Measurements from ENCODE around the gene NCKAP5L. TPM values are rescaled to one million over a fixed set of nuclear protein-coding genes. Genes with fewer than 3 reads are reported as not detected.

Gene NCKAP5L
- total and polyA plus RNA-seq, 2 of the 8 experiments (the other 6 are each of a cell fraction or from before 2014, with no cell fraction given), result 9.4 to 27.9 TPM

DNA sequence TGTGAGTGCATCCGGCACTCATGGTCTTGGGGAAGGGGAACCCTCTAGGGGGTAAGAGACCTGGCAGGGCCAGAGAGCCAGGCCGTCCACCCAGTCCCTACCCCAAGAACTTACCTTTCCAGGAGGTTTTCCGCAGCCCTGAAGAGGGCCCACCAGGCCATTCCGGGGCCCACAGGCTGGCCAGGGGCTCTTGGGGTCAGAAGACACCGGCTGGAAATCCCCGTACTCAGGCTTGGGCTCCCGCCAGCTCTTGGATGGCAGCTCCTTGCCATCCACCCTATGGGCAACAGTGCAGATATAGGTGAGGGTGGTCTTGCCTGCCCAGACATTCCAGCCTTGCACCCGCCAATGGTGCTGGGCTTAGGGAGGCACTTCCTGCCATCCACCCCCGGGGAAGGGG is 34.6 kb downstream of the NCKAP5L start:
- H4K5ac ChIP-seq (ENCODE audit: insufficient read length, low read depth, low read length), result no peak overlapping the region
- H3K4ac ChIP-seq (replicated peaks; ENCODE audit: insufficient read length, low read depth, low read length), result no peak overlapping the region
- H3K36me3 ChIP-seq (ENCODE audit: control insufficient read depth in 2 of 4, insufficient read depth in 4 of 4, low read length in 3 of 4), result peaks cover 0 to 18% (median 10%) of the 10 kb centered on the region in 4 experiments; a peak in 5 of 8 replicates
- H3K79me1 ChIP-seq (ENCODE audit: low read depth, low read length), result no peaks in the 10 kb centered on the region
- FAIRE-seq (no peak), DNase-seq (ENCODE audit: low read depth in 1 of 2, low spot score in 2 of 2) (no peak)
- no peaks in the 10 kb centered on the region for H3K9me3 ChIP-seq (ENCODE audit: insufficient read depth in 2 of 2, low read depth in 1 of 2, low read length in 1 of 2)
- H3K14ac ChIP-seq (ENCODE audit: insufficient read length), result no peak overlapping the region
- no peaks in the 10 kb centered on the region for H3K79me2 ChIP-seq (ENCODE audit: control insufficient read depth in 1 of 2, insufficient read depth in 2 of 2, low read length in 2 of 2)
- no peak overlapping the region for H2BK120ac ChIP-seq (replicated peaks; ENCODE audit: low read depth, low read length)
- no peak overlapping the region for H3K56ac ChIP-seq (replicated peaks; ENCODE audit: insufficient read length, low read depth, low read length)
- H4K91ac ChIP-seq (replicated peaks; ENCODE audit: insufficient read length, low read length), result no peak overlapping the region
- no peak overlapping the region for H2AFZ ChIP-seq (ENCODE audit: low read length)
- H3K23ac ChIP-seq (ENCODE audit: insufficient read length), result no peak overlapping the region
- H4K8ac ChIP-seq (ENCODE audit: extremely low read depth, insufficient read depth, low read length), result peak overlapping the region; percentile 14; the same call in 1 of the 2 replicates
- POLR2A ChIA-PET (ENCODE audit: partially characterized antibody), result interaction anchor here (1.1 to 1.8 kb wide), 3 partner anchors 15 to 46 kb away, joined by 3 to 6 read pairs (median 4); no protein-coding TSS in a partner anchor
- no peaks in the 10 kb centered on the region for H3K23me2 ChIP-seq (ENCODE audit: low read depth, low read length)
- peaks cover 0 to 8% of the 10 kb centered on the region in 2 experiments for H4K20me1 ChIP-seq (replicated peaks in 1 of 2; ENCODE audit: control insufficient read depth in 1 of 2, insufficient read depth in 2 of 2, low read length in 2 of 2)
- peaks cover 0 to 4% (median 0%) of the 10 kb centered on the region in 4 experiments; a peak in 2 of 7 replicates for H3K4me1 ChIP-seq (replicated peaks in 1 of 4; ENCODE audit: control insufficient read depth in 3 of 4, insufficient read depth in 4 of 4, low read length in 3 of 4)
- H2BK15ac ChIP-seq (ENCODE audit: low read length), result no peak overlapping the region
- no peaks in the 10 kb centered on the region for H3K27me3 ChIP-seq (replicated peaks in 1 of 4; ENCODE audit: control insufficient read depth in 3 of 4, extremely low read depth in 1 of 4, insufficient read depth in 3 of 4, low read length in 3 of 4)
- no peak overlapping the region for H2BK5ac ChIP-seq (ENCODE audit: low read depth, low read length)
- H2AK5ac ChIP-seq (ENCODE audit: low read depth, low read length), result no peak overlapping the region
- WGBS, 2 experiments (ENCODE audit: extremely low coverage in 1 of 2, insufficient coverage in 1 of 2, insufficient read length in 1 of 2, insufficient replicate concordance in 2 of 2, low coverage in 1 of 2, low lambda C conversion rate in 2 of 2, missing lambda C conversion rate in 1 of 2), result 87% methylated on average over 9 of the region's 9 CpGs; no CpG with 5 or more reads in 1 of the 2 experiments
- no peak overlapping the region for H3K4me3 ChIP-seq (ENCODE audit: extremely low read depth in 1 of 4, insufficient read depth in 2 of 4, low read depth in 3 of 4, low read length in 4 of 4)
- CTCF ChIA-PET (ENCODE audit: partially characterized antibody), result interaction anchor here (4.5 to 8.1 kb wide), 2 partner anchors 11 to 16 kb away, joined by 27 to 54 read pairs; no protein-coding TSS in a partner anchor
- no peak overlapping the region for H2BK12ac ChIP-seq (ENCODE audit: low read depth, low read length)
- H3K4me2 ChIP-seq (ENCODE audit: insufficient read depth in 1 of 2, low read depth in 2 of 2, low read length in 2 of 2), result no peak overlapping the region
- H2BK20ac ChIP-seq (ENCODE audit: low read length), result no peak overlapping the region
- H3K9ac ChIP-seq (replicated peaks in 1 of 4; ENCODE audit: extremely low read depth in 1 of 4, low read depth in 3 of 4, low read length in 3 of 4), result no peak overlapping the region
- no peak overlapping the region for H3K18ac ChIP-seq (ENCODE audit: extremely low read depth, low read length)
- no peak overlapping the region for H3K27ac ChIP-seq (ENCODE audit: low read depth, low read length)
- TF ChIP-seq RFX5 (IDR thresholded peaks at IDR 0.05; ENCODE audit: borderline replicate concordance, low read depth, low read length) (no peak), TBP (IDR thresholded peaks at IDR 0.05; ENCODE audit: low read depth, low read length) (no peak), HDAC2 (IDR thresholded peaks at IDR 0.05; ENCODE audit: borderline replicate concordance in 1 of 2, low read depth in 2 of 2, low read length in 2 of 2) (no peak), POU5F1 (IDR thresholded peaks at IDR 0.05; ENCODE audit: low read depth, low read length) (no peak), RNF2 (IDR thresholded peaks at IDR 0.05; ENCODE audit: borderline replicate concordance, low read depth, low read length, missing control alignments, poor library complexity, severe bottlenecking) (no peak), ATF3 (IDR thresholded peaks at IDR 0.05; ENCODE audit: insufficient read depth, low read depth, low read length) (no peak), MAFK (IDR thresholded peaks at IDR 0.05; ENCODE audit: low read depth, low read length) (no peak), RBBP5 (IDR thresholded peaks at IDR 0.05; ENCODE audit: borderline replicate concordance, low read depth, low read length) (no peak), GTF2F1 (IDR thresholded peaks at IDR 0.05; ENCODE audit: borderline replicate concordance, low read depth, low read length) (no peak), CBX5 (IDR thresholded peaks at IDR 0.05; ENCODE audit: low read depth, low read length) (no peak), SP2 (IDR thresholded peaks at IDR 0.05; ENCODE audit: low read length) (no peak), PHF8 (conservative IDR thresholded peaks at IDR 0.05; ENCODE audit: low read depth, low read length) (no peak)

Measured in H1 (cell line).